HL-60 (cell line): ENCODE data around the gene KDM4C.

Experiments used
- DNase-seq, 2 experiments: peaks; one replicate each; pipeline ENCODE4 v3.0.0-alpha.2; 2010 to 2020; ENCODE audit warnings: low read depth in 1 of 2, low spot score in 1 of 2
- H3K27ac ChIP-seq: fragments of 250-450 bp; sonication (Bioruptor Pico); replicated peaks from 2 replicates; pipeline ENCODE4 v1.5.1; 2020; ENCODE audit warnings: mild to moderate bottlenecking, moderate library complexity
- H3K27me3 ChIP-seq: fragments of 250-450 bp; sonication (Bioruptor Pico); 2 replicates; pipeline ENCODE4 v1.5.1; 2021; ENCODE audit warnings: mild to moderate bottlenecking, moderate library complexity; ENCODE audit not compliant: insufficient read depth, poor library complexity, severe bottlenecking
- H3K4me3 ChIP-seq: replicated peaks from 2 replicates; pipeline ENCODE4 v1.5.1; 2011; ENCODE audit warnings: mild to moderate bottlenecking, control low read depth, low read length; ENCODE audit not compliant: insufficient read depth
- GABPA ChIP-seq: IDR thresholded peaks from 2 replicates; pipeline ENCODE4 v1.6.1; 2012; ENCODE audit warnings: low read depth
- POLR2AphosphoS5 ChIP-seq: IDR thresholded peaks from 2 replicates; pipeline ENCODE4 v1.6.1; 2012; ENCODE audit warnings: low read depth
- REST ChIP-seq: IDR thresholded peaks from 2 replicates; pipeline ENCODE4 v1.6.1; 2012; ENCODE audit warnings: low read depth; ENCODE audit not compliant: insufficient replicate concordance
- SPI1 ChIP-seq: IDR thresholded peaks from 2 replicates; pipeline ENCODE4 v1.6.1; 2012; ENCODE audit warnings: low read depth, mild to moderate bottlenecking, borderline replicate concordance
- TF ChIP-seq, protein P1 (sequence below): IDR thresholded peaks from one replicate; pipeline ENCODE4 v1.5.1; 2011; ENCODE audit warnings: low read length, control low read depth, inconsistent platforms; ENCODE audit not compliant: insufficient read depth

Gene KDM4C

GRCh38 chr9:6763244-6763643 is 5.5 kb downstream of the KDM4C start:
- no peak overlapping the region for H3K27ac ChIP-seq
- H3K27me3 ChIP-seq: no peaks in the 10 kb centered on the region
- DNase-seq: no peak
- H3K4me3 ChIP-seq: no peak overlapping the region
- TF ChIP-seq, protein P1, sequence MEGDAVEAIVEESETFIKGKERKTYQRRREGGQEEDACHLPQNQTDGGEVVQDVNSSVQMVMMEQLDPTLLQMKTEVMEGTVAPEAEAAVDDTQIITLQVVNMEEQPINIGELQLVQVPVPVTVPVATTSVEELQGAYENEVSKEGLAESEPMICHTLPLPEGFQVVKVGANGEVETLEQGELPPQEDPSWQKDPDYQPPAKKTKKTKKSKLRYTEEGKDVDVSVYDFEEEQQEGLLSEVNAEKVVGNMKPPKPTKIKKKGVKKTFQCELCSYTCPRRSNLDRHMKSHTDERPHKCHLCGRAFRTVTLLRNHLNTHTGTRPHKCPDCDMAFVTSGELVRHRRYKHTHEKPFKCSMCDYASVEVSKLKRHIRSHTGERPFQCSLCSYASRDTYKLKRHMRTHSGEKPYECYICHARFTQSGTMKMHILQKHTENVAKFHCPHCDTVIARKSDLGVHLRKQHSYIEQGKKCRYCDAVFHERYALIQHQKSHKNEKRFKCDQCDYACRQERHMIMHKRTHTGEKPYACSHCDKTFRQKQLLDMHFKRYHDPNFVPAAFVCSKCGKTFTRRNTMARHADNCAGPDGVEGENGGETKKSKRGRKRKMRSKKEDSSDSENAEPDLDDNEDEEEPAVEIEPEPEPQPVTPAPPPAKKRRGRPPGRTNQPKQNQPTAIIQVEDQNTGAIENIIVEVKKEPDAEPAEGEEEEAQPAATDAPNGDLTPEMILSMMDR: no peak
- TF ChIP-seq SPI1 (no peak), REST (no peak), GABPA (no peak), POLR2AphosphoS5 (no peak)

GRCh38 chr9:6764011-6764410 is 6.2 kb downstream of the KDM4C start:
- no peak overlapping the region for H3K27ac ChIP-seq
- TF ChIP-seq SPI1 (no peak), REST (no peak)
- no peak for DNase-seq
- no peaks in the 10 kb centered on the region for H3K27me3 ChIP-seq
- no peak overlapping the region for H3K4me3 ChIP-seq

DNA sequence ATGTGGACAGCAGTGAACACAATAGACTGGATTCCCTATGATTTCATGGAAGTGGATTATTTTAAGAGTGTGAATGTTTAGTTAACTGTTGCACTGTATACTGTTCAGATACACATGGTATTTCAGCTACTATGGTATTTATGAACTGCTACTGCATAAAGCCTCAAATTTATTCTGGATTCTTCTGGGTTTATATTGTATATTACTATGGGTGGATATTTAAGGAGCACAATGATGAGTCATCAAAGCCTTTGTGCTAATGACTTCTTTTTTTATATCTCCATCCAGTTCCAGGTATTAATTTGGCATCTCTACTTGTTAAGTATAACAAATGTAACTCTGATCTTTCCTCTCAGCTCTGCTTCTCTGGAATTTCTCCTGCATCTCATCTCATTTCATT is 6.8 kb downstream of the KDM4C start:
- TF ChIP-seq SPI1 (no peak), POLR2AphosphoS5 (no peak), GABPA (no peak), REST (no peak)
- TF ChIP-seq, protein P1: no peak
- no peak overlapping the region for H3K4me3 ChIP-seq
- no peak for DNase-seq
- H3K27ac ChIP-seq: no peak overlapping the region
- no peaks in the 10 kb centered on the region for H3K27me3 ChIP-seq

- no peak for DNase-seq
- Histone ChIP-seq H3K27me3 (no peaks in the 10 kb centered on the region), H3K4me3 (no peak overlapping the region), H3K27ac (no peak overlapping the region)
- no peak for TF ChIP-seq POLR2AphosphoS5
Measured at GRCh38 chr9:6764950-6765349, 7.2 kb downstream of the KDM4C start.
